Neural cell (in vitro differentiated cells): Measurements from ENCODE around the gene CLEC2D.

ENCODE experiments used
- EP300 ChIP-seq: fragments of 450-650 bp; conservative IDR thresholded peaks from 2 replicates; pipeline ENCODE4 v1.6.1; 2014; ENCODE audit warnings: antibody characterized with exemption, mild to moderate bottlenecking, moderate library complexity; ENCODE audit not compliant: poor library complexity, severe bottlenecking
- EZH2 ChIP-seq: fragments of 200-600, 300-800 bp; shearing (Covaris generic), sonication (generic); IDR thresholded peaks from 2 replicates; pipeline ENCODE4 v1.6.1; 2014; ENCODE audit warnings: antibody characterized with exemption, low read length, borderline replicate concordance, mild to moderate bottlenecking; ENCODE audit not compliant: insufficient read depth, poor library complexity, severe bottlenecking
- MXI1 ChIP-seq: fragments of 450-650 bp; conservative IDR thresholded peaks from 2 replicates; pipeline ENCODE4 v1.6.1; 2014; ENCODE audit warnings: antibody characterized with exemption, mild to moderate bottlenecking; ENCODE audit not compliant: poor library complexity, severe bottlenecking
- POLR2AphosphoS5 ChIP-seq: IDR thresholded peaks from 2 replicates; pipeline ENCODE4 v1.6.1; 2012
- RAD21 ChIP-seq: fragments of 450-650 bp; conservative IDR thresholded peaks from 2 replicates; pipeline ENCODE4 v1.6.1; 2014; ENCODE audit warnings: antibody characterized with exemption, mild to moderate bottlenecking, moderate library complexity
- SMC3 ChIP-seq: fragments of 450-650 bp; conservative IDR thresholded peaks from 2 replicates; pipeline ENCODE4 v1.6.1; 2014; ENCODE audit warnings: antibody characterized with exemption, mild to moderate bottlenecking, moderate library complexity; ENCODE audit not compliant: poor library complexity
- TAF1 ChIP-seq: IDR thresholded peaks from 2 replicates; pipeline ENCODE4 v1.6.1; 2012; ENCODE audit warnings: low read depth
- TF ChIP-seq, protein P1 (sequence below): fragments of 450-650 bp; IDR thresholded peaks from 2 replicates; pipeline ENCODE4 v1.5.1; 2014; ENCODE audit warnings: antibody characterized with exemption, mild to moderate bottlenecking, moderate library complexity; ENCODE audit not compliant: poor library complexity, severe bottlenecking

DNA sequence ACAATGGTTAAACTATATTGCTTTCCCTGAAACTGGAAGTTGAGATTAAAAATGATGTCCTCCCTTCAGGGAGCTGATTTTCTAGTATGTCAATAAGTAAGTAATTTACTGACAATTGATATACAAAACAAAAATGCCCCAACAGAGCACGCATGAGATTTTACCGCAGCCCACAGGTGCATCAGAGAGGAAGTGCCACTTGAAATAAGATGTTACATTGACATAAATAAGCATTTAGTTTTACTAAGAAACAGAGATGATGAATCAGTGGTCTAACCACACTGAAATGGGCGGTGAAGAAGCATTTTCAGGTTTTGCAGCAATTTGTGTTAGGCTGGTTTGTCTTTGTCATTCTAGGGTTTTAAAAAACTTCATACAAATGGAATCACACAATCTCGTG lies 72.2 kb downstream of the CLEC2D start:
- no peak for TF ChIP-seq EZH2
- TF ChIP-seq EP300, result no peak
- TF ChIP-seq, protein P1, sequence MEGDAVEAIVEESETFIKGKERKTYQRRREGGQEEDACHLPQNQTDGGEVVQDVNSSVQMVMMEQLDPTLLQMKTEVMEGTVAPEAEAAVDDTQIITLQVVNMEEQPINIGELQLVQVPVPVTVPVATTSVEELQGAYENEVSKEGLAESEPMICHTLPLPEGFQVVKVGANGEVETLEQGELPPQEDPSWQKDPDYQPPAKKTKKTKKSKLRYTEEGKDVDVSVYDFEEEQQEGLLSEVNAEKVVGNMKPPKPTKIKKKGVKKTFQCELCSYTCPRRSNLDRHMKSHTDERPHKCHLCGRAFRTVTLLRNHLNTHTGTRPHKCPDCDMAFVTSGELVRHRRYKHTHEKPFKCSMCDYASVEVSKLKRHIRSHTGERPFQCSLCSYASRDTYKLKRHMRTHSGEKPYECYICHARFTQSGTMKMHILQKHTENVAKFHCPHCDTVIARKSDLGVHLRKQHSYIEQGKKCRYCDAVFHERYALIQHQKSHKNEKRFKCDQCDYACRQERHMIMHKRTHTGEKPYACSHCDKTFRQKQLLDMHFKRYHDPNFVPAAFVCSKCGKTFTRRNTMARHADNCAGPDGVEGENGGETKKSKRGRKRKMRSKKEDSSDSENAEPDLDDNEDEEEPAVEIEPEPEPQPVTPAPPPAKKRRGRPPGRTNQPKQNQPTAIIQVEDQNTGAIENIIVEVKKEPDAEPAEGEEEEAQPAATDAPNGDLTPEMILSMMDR, result no peak
- no peak for TF ChIP-seq SMC3
- no peak for TF ChIP-seq TAF1
- no peak for TF ChIP-seq MXI1
- no peak for TF ChIP-seq RAD21
- no peak for TF ChIP-seq POLR2AphosphoS5
